ENCODE measurements around the gene IGSF9.

The IGSF9 gene

GRCh38 chr1:159943278-159943640 is 2.2 kb downstream of the IGSF9 start:
- no peaks in the 10 kb centered on the region for H3K27me3 ChIP-seq (ENCODE audit: control insufficient read depth, insufficient read depth, low read length)

DNA sequence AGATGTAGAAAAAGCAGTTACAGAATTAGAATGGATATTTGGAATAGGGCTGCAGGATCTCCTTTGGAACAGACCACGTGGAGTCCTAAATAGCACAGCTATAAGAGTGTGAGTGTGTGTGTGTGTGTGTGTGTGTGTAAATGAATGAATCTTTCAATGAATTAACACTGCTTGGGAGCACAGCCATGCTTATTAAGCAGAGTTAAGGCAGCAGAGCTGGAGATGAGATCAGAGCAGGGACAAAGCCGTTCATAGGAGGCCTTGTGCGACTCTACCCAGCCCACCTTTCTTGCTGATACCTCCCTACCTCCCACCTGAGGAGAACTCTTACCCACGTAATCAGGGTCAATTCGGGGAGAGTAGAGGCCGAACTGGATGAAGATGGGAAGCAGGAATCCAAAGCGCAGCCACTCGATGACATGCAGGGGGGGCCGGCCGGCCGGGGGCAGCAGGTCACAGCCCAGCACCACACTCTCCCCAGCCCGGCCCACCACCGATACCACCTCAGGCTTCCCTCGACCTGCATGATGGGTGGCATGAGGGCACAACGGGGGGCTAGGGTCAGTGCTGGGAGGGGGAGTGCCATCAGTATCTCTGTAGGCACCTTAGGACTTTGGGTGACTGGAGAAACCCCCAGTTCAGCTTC is 2.7 kb downstream of the IGSF9 start:
- peaks cover 23% of the 10 kb centered on the region for H3K4me1 ChIP-seq (ENCODE audit: control insufficient read depth, low read depth, low read length)

More at GRCh38 chr1:159943278-159943640, 2.2 kb downstream of the IGSF9 start:
- Histone ChIP-seq H3K36me3 (ENCODE audit: control insufficient read depth, low read depth, low read length) (peaks cover 13% of the 10 kb centered on the region), H3K9ac (ENCODE audit: low read length) (no peak overlapping the region), H3K4me3 (ENCODE audit: low read length) (no peak overlapping the region), H3K27ac (ENCODE audit: low read length) (no peak overlapping the region), H3K9me3 (ENCODE audit: control insufficient read depth, low read depth, low read length) (no peaks in the 10 kb centered on the region), H3K4me1 (ENCODE audit: control insufficient read depth, low read depth, low read length) (peaks cover 23% of the 10 kb centered on the region)

DNA sequence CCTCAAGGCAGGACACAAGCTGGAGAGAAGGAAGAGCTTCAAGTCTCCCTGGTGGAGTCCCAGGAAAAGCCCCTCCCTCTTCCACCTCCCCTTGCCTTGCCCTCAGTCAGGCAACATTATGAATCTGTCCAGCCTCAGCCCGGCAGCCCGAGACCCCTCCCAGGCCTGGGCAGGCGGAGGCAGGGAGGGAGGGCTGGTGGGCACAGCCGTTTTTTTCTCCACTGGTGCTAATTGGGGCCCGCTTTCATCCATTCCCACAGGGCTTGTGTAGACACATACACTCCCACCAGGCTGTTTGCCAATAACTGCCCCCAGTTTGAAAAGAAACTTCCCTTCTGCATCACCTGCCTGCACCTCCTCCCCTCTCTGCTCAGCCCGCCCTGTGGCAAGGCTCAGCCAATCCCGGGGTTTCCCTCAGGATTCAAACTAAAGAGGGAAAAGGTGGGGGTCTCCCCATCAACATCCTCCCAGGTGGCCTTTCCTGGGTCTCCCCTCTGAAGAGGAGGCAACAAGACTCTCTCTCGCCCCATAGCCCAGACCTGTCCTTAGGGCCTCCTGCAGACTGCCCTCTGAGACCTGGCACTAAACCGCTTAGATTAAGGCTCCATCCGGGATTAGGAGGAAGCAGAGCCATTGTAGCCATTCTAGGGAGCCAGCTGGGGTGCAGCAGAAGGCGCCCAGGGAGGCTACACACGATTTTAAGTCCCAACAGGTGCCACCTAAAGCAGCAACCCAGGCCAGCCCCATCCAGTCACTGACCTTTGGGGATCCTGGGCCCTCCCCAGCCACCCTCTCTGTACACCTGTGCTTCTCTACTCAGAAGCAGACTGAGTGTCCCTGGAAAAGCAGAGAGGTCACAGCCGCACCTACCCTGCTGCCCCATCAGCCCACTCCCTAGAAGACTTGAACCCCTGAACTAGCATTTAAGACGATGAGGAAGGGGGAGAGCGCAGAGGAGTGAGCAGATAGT is 3.5 kb downstream of the IGSF9 start:
- peaks cover 13% of the 10 kb centered on the region for H3K36me3 ChIP-seq (ENCODE audit: control insufficient read depth, low read depth, low read length)
- H3K27me3 ChIP-seq (ENCODE audit: control insufficient read depth, insufficient read depth, low read length) = no peaks in the 10 kb centered on the region
- H3K9ac ChIP-seq (ENCODE audit: low read length) = no peak overlapping the region
- no peaks in the 10 kb centered on the region for H3K9me3 ChIP-seq (ENCODE audit: control insufficient read depth, low read depth, low read length)
- peak overlapping the region; percentile 1 for H3K4me3 ChIP-seq (ENCODE audit: low read length)
- H3K4me1 ChIP-seq (ENCODE audit: control insufficient read depth, low read depth, low read length) = peaks cover 27% of the 10 kb centered on the region
- H3K27ac ChIP-seq (ENCODE audit: low read length) = no peak overlapping the region

More for the DNA sequence above, 2.7 kb downstream of the IGSF9 start:
- no peaks in the 10 kb centered on the region for H3K9me3 ChIP-seq (ENCODE audit: control insufficient read depth, low read depth, low read length)
- H3K27me3 ChIP-seq (ENCODE audit: control insufficient read depth, insufficient read depth, low read length) = no peaks in the 10 kb centered on the region
- H3K9ac ChIP-seq (ENCODE audit: low read length) = no peak overlapping the region
- H3K27ac ChIP-seq (ENCODE audit: low read length) = no peak overlapping the region
- H3K36me3 ChIP-seq (ENCODE audit: control insufficient read depth, low read depth, low read length) = peaks cover 13% of the 10 kb centered on the region
- no peak overlapping the region for H3K4me3 ChIP-seq (ENCODE audit: low read length)

DNA sequence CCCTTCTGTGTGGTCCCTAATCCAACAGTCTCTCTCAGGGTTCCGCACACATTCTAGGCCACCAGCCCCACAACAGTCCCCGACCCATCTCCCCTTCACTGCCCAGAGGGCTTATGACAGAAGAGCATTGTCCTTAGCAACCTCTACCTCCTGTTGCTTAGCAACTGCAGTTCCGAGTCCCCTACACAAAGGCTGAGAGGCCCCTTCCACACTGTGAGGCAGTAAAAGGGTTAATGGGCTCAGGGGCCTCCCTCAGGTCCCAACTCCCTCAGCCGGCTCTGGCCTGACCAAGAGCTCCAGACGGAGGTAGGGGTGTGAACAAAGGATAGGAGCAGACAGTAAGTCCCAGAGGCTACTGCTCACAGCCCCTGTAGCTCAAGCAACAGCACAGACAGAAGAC is 4.3 kb downstream of the IGSF9 start:
- H3K27me3 ChIP-seq (ENCODE audit: control insufficient read depth, insufficient read depth, low read length) = no peaks in the 10 kb centered on the region
- H3K27ac ChIP-seq (ENCODE audit: low read length) = no peak overlapping the region
- no peaks in the 10 kb centered on the region for H3K9me3 ChIP-seq (ENCODE audit: control insufficient read depth, low read depth, low read length)
- peak overlapping the region; percentile 1 for H3K4me3 ChIP-seq (ENCODE audit: low read length)
- H3K36me3 ChIP-seq (ENCODE audit: control insufficient read depth, low read depth, low read length) = peaks cover 13% of the 10 kb centered on the region
- no peak overlapping the region for H3K9ac ChIP-seq (ENCODE audit: low read length)
- H3K4me1 ChIP-seq (ENCODE audit: control insufficient read depth, low read depth, low read length) = peaks cover 24% of the 10 kb centered on the region

DNA sequence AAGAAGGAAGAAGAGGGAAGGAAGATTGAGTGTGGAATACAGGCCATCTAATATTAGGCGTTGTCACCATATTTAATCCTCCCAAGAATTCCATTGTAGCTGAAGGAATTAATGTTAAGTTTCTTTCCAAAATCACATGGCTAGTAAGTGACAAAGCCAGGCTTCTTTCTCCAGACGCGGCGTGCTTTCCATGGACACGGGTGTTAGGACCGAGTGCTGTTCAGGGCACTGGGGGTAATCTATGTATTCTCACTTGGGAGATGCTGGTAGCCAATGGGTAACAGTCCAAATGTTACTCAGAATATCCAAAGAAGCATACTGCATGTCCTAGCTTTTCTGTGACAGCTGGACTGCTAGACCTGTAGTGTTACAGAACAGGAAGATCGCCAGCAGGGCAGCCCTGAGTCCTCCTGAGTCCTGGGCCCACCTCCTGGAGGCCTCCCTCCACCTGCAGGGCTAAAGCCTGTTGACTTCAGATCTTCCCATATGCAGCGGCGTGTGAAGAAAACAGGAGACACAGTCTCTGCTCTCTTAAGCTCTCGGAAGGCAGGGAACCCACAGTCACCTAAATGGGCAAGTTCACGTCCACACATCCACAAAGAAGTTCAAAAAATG is 5.3 kb downstream of the IGSF9 start:
- no peaks in the 10 kb centered on the region for H3K9me3 ChIP-seq (ENCODE audit: control insufficient read depth, low read depth, low read length)
- H3K4me3 ChIP-seq (ENCODE audit: low read length) = no peak overlapping the region
- H3K4me1 ChIP-seq (ENCODE audit: control insufficient read depth, low read depth, low read length) = peaks cover 22% of the 10 kb centered on the region
- H3K27me3 ChIP-seq (ENCODE audit: control insufficient read depth, insufficient read depth, low read length) = no peaks in the 10 kb centered on the region
- no peak overlapping the region for H3K27ac ChIP-seq (ENCODE audit: low read length)
- no peak overlapping the region for H3K9ac ChIP-seq (ENCODE audit: low read length)
- peaks cover 17% of the 10 kb centered on the region for H3K36me3 ChIP-seq (ENCODE audit: control insufficient read depth, low read depth, low read length)

- Histone ChIP-seq H3K4me1 (ENCODE audit: control insufficient read depth, low read depth, low read length) (peaks cover 19% of the 10 kb centered on the region), H3K4me3 (ENCODE audit: low read length) (no peak overlapping the region)
Measured at GRCh38 chr1:159939678-159940002, 5.8 kb downstream of the IGSF9 start.

GRCh38 chr1:159938905-159939677 is 6.3 kb downstream of the IGSF9 start:
- no peaks in the 10 kb centered on the region for H3K9me3 ChIP-seq (ENCODE audit: control insufficient read depth, low read depth, low read length)
- peaks cover 13% of the 10 kb centered on the region for H3K4me1 ChIP-seq (ENCODE audit: control insufficient read depth, low read depth, low read length)
- no peak overlapping the region for H3K27ac ChIP-seq (ENCODE audit: low read length)
- H3K36me3 ChIP-seq (ENCODE audit: control insufficient read depth, low read depth, low read length) = peaks cover 26% of the 10 kb centered on the region
- no peak overlapping the region for H3K9ac ChIP-seq (ENCODE audit: low read length)
- H3K27me3 ChIP-seq (ENCODE audit: control insufficient read depth, insufficient read depth, low read length) = no peaks in the 10 kb centered on the region
- H3K4me3 ChIP-seq (ENCODE audit: low read length) = no peak overlapping the region

More at GRCh38 chr1:159939678-159940002, 5.8 kb downstream of the IGSF9 start:
- no peak overlapping the region for H3K9ac ChIP-seq (ENCODE audit: low read length)
- no peaks in the 10 kb centered on the region for H3K9me3 ChIP-seq (ENCODE audit: control insufficient read depth, low read depth, low read length)
- no peak overlapping the region for H3K27ac ChIP-seq (ENCODE audit: low read length)
- peaks cover 22% of the 10 kb centered on the region for H3K36me3 ChIP-seq (ENCODE audit: control insufficient read depth, low read depth, low read length)
- no peaks in the 10 kb centered on the region for H3K27me3 ChIP-seq (ENCODE audit: control insufficient read depth, insufficient read depth, low read length)

DNA sequence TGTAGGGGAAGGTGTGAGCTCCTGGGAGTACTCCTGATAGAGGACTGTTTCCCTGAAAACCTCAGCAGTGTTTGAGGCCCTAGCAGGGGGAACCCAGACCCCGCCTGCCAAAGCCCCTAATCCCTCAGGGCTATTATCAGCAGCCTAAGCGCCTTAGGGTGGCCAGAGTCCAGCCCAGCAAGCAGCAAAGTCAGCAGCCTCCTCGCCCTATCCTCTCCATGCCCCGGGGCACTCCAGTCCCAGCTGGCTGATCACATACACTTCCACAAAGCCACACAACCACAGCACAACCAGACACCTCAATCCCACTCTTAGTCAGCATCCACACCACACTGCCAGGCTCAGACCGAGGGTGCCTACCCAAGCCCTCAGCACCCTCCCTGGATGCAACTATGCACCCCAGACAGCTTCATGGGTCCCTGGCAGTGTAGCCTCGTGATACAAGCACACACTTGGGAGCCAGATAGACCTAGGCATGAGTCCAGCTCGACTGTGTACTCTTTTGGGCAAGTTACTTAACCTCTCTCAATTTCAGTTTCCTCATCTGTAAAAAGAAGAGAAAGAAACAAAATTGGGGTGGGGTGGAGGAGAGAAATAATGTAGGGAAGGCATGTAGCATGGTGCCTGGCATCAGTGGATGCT is 7.1 kb downstream of the IGSF9 start:
- no peaks in the 10 kb centered on the region for H3K27me3 ChIP-seq (ENCODE audit: control insufficient read depth, insufficient read depth, low read length)
- H3K4me1 ChIP-seq (ENCODE audit: control insufficient read depth, low read depth, low read length) = peaks cover 11% of the 10 kb centered on the region
- H3K4me3 ChIP-seq (ENCODE audit: low read length) = no peak overlapping the region

GRCh38 chr1:159937054-159937750 is 8.2 kb downstream of the IGSF9 start:
- no peak overlapping the region for H3K9ac ChIP-seq (ENCODE audit: low read length)
- H3K9me3 ChIP-seq (ENCODE audit: control insufficient read depth, low read depth, low read length) = no peaks in the 10 kb centered on the region
- H3K4me3 ChIP-seq (ENCODE audit: low read length) = no peak overlapping the region
- peaks cover 11% of the 10 kb centered on the region for H3K4me1 ChIP-seq (ENCODE audit: control insufficient read depth, low read depth, low read length)
- H3K27ac ChIP-seq (ENCODE audit: low read length) = no peak overlapping the region
- H3K27me3 ChIP-seq (ENCODE audit: control insufficient read depth, insufficient read depth, low read length) = no peaks in the 10 kb centered on the region
- peaks cover 23% of the 10 kb centered on the region for H3K36me3 ChIP-seq (ENCODE audit: control insufficient read depth, low read depth, low read length)

More for the DNA sequence above, 7.1 kb downstream of the IGSF9 start:
- H3K27ac ChIP-seq (ENCODE audit: low read length) = no peak overlapping the region
- no peaks in the 10 kb centered on the region for H3K9me3 ChIP-seq (ENCODE audit: control insufficient read depth, low read depth, low read length)
- H3K36me3 ChIP-seq (ENCODE audit: control insufficient read depth, low read depth, low read length) = peaks cover 26% of the 10 kb centered on the region
- H3K9ac ChIP-seq (ENCODE audit: low read length) = no peak overlapping the region

GRCh38 chr1:159936273-159936904 is 9.0 kb downstream of the IGSF9 start:
- peaks cover 10% of the 10 kb centered on the region for H3K4me1 ChIP-seq (ENCODE audit: control insufficient read depth, low read depth, low read length)

More at GRCh38 chr1:159936273-159936904, 9.0 kb downstream of the IGSF9 start:
- H3K9ac ChIP-seq (ENCODE audit: low read length) = no peak overlapping the region
- H3K27ac ChIP-seq (ENCODE audit: low read length) = no peak overlapping the region
- no peaks in the 10 kb centered on the region for H3K9me3 ChIP-seq (ENCODE audit: control insufficient read depth, low read depth, low read length)
- H3K4me3 ChIP-seq (ENCODE audit: low read length) = no peak overlapping the region
- no peaks in the 10 kb centered on the region for H3K27me3 ChIP-seq (ENCODE audit: control insufficient read depth, insufficient read depth, low read length)
- peaks cover 23% of the 10 kb centered on the region for H3K36me3 ChIP-seq (ENCODE audit: control insufficient read depth, low read depth, low read length)

Data from iPS-18a (cell line).